Skeletal muscle satellite cell (primary cell): ENCODE measurements around the gene CXXC5.
A peak's percentile ranks its signal among the peaks of the same experiment; 100 is the strongest.

Experiments
- H3K27me3 ChIP-seq: 2 replicates; pipeline ENCODE4 v1.7.0; 2013; ENCODE audit warnings: low read length; ENCODE audit not compliant: control insufficient read depth, insufficient read depth
- H3K36me3 ChIP-seq: 2 replicates; pipeline ENCODE4 v1.7.0; 2013; ENCODE audit warnings: mild to moderate bottlenecking, control low read depth, low read length; ENCODE audit not compliant: insufficient read depth
- H3K4me1 ChIP-seq: 2 replicates; pipeline ENCODE4 v1.7.0; 2013; ENCODE audit warnings: low read length; ENCODE audit not compliant: control insufficient read depth, insufficient read depth
- H3K4me2 ChIP-seq: 2 replicates; pipeline ENCODE4 v1.7.0; 2013; ENCODE audit warnings: mild to moderate bottlenecking, low read length
- H3K4me3 ChIP-seq: 2 replicates; pipeline ENCODE4 v1.7.0; 2013; ENCODE audit warnings: low read length
- H3K9ac ChIP-seq: 2 replicates; pipeline ENCODE4 v1.7.0; 2013; ENCODE audit warnings: mild to moderate bottlenecking, low read depth, low read length, moderate library complexity
- H3K9me3 ChIP-seq: replicated peaks from 2 replicates; pipeline ENCODE4 v1.7.0; 2013; ENCODE audit warnings: mild to moderate bottlenecking, control low read depth, low read length

Gene CXXC5

DNA sequence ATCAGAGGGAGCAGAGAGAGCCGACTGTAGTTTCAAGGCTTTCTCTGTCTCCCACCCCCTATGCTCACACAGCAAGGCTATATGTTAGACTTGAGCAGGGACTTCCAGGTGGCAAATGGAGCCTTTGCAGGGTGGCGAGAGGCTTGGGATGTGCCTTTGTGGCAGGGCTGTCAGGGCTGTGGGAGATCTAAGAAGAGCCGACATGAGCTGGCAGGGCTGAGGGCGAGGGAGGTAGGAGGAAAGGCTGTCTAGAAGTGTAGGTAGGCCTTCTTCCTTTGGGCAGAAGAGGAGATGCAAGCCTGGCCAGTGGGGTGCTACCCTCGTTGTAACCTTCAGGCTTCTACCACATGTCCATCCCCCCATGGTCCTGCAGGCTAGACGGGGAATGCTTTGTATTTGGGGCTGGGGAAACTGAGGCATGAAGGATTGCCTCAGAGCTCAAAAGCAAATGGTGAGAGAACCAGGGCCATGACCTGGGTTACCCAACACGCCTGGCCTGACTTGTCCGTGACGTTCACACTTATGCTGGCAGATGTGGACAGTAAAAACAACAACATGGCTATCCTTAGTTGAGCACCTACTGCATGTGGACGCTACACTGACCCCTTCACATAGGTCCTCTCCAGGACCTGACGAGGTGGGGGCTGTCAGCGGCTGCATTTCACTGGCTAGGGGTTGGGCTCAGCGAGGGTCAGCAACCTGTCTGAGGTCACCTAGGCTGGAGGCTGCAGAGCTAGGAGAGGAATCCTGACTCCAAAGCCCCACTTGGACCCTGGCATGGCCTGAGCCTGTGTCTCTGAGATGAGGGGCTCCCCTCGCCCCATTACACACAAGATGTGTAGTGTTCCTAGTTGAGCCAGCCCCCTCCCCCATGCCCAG, 15.3 kb downstream of the CXXC5 start:
- Histone ChIP-seq H3K9me3 (no peaks in the 10 kb centered on the region), H3K4me1 (peaks cover 99% of the 10 kb centered on the region), H3K4me3 (no peak overlapping the region), H3K27me3 (no peaks in the 10 kb centered on the region), H3K4me2 (no peak overlapping the region), H3K36me3 (peaks cover 19% of the 10 kb centered on the region), H3K9ac (no peak overlapping the region)

GRCh38 chr5:139664086-139664693, 16.0 kb downstream of the CXXC5 start:
- Histone ChIP-seq H3K4me2 (peak overlapping the region; percentile 3), H3K9me3 (no peaks in the 10 kb centered on the region), H3K27me3 (no peaks in the 10 kb centered on the region), H3K36me3 (peaks cover 19% of the 10 kb centered on the region), H3K9ac (no peak overlapping the region), H3K4me3 (no peak overlapping the region), H3K4me1 (peaks cover 99% of the 10 kb centered on the region)

GRCh38 chr5:139664727-139665351, 16.7 kb downstream of the CXXC5 start:
- H3K27me3 ChIP-seq: no peaks in the 10 kb centered on the region
- no peaks in the 10 kb centered on the region for H3K9me3 ChIP-seq
- peaks cover 99% of the 10 kb centered on the region for H3K4me1 ChIP-seq
- no peak overlapping the region for H3K9ac ChIP-seq
- peak overlapping the region; percentile 0 for H3K4me2 ChIP-seq
- no peak overlapping the region for H3K4me3 ChIP-seq
- peaks cover 22% of the 10 kb centered on the region for H3K36me3 ChIP-seq

DNA sequence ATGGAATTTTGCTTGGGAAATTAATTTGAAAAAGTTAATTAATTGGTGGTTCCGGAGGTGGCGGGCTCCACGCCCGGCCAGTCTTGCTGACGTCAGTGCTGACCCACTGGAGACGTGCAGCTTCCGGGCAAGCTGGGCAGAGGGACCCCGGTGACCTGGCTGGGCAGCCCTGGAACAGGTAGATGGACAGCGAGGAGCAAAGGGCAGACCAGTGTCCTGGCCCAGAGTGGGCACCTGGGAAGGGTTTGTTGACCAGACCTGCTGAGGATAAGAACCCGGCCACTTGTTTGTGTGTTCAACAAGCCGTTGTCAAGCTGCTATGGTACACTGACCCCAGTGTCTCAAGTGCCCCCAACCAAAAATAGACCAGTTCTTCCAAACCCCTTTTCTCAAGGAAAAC, 17.5 kb downstream of the CXXC5 start:
- Histone ChIP-seq H3K36me3 (peaks cover 27% of the 10 kb centered on the region), H3K4me1 (peaks cover 99% of the 10 kb centered on the region), H3K4me2 (peak overlapping the region; percentile 89), H3K27me3 (no peaks in the 10 kb centered on the region), H3K9me3 (no peaks in the 10 kb centered on the region), H3K4me3 (no peak overlapping the region), H3K9ac (peak overlapping the region; percentile 14)

DNA sequence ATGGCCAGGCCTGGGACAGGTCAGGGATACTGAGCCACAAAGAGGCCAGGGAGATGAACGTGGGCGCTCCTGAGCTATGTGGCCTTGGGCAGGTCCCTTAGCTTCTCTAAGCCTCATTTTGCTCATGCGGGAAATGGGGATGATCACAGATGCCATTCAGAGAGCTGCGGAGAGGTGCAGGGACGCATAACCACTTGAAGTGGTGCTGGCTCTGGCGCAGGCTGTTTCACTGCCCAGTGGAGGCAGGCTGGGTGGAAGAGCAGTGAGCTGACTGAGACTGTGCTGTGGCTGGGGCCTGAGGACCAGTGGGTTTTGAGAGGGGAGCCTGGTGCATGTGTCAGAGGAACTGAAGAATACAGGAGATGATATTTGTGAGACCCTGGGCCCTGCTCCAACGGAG, 18.4 kb downstream of the CXXC5 start:
- peaks cover 33% of the 10 kb centered on the region for H3K36me3 ChIP-seq
- peak overlapping the region; percentile 14 for H3K9ac ChIP-seq
- no peaks in the 10 kb centered on the region for H3K27me3 ChIP-seq

DNA sequence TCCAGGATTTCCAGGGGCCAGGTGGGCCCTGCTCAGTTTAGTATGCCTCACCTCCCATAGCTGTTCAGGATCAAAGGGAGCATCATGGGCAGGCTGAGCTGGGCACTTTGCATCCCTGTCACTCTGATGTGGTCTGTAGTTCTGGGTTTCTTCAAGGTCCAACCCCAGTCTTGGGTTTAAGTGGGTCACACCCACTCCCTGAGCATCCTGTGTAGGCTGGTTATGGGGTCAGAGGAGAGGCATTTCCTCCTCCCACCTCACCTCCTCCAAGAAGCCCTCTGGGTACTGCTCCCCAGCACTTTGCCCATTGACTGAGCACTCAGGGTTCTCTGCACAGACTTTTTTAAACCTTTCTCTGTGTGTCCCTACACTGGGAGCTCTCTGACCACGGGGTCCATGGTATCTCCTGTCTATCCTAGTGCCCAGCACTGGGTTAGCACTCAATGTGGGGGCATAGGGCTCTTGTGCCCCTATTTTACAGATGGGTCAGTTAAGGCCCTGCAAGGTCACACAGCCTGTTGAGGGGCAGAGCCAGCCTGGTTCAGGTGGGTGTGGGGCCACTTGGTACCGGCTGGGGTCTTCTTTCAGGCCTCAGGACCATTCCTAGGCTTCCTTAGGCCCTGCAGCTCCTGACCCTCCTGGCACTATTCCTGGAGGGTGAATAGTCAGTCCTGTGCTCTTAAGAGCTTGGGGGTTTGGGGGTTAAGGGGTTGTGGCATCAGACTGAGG, 19.0 kb downstream of the CXXC5 start:
- Histone ChIP-seq H3K27me3 (no peaks in the 10 kb centered on the region), H3K9ac (peak overlapping the region; percentile 78), H3K4me1 (peaks cover 99% of the 10 kb centered on the region)

More for the DNA sequence above, 18.4 kb downstream of the CXXC5 start:
- peak overlapping the region; percentile 89 for H3K4me2 ChIP-seq
- H3K4me1 ChIP-seq: peaks cover 100% of the 10 kb centered on the region
- H3K9me3 ChIP-seq: no peaks in the 10 kb centered on the region
- peak overlapping the region; percentile 29 for H3K4me3 ChIP-seq

GRCh38 chr5:139667730-139668063, 19.5 kb downstream of the CXXC5 start:
- Histone ChIP-seq H3K4me3 (peak overlapping the region; percentile 60), H3K4me2 (peak overlapping the region; percentile 89), H3K4me1 (peaks cover 99% of the 10 kb centered on the region), H3K36me3 (peaks cover 28% of the 10 kb centered on the region), H3K9me3 (no peaks in the 10 kb centered on the region), H3K9ac (peak overlapping the region; percentile 78), H3K27me3 (no peaks in the 10 kb centered on the region)

More for the DNA sequence above, 19.0 kb downstream of the CXXC5 start:
- Histone ChIP-seq H3K9me3 (no peaks in the 10 kb centered on the region), H3K4me2 (peak overlapping the region; percentile 89), H3K36me3 (peaks cover 31% of the 10 kb centered on the region), H3K4me3 (peak overlapping the region; percentile 29)

GRCh38 chr5:139668064-139668880, 20.1 kb downstream of the CXXC5 start:
- peak overlapping the region; percentile 78 for H3K9ac ChIP-seq
- no peaks in the 10 kb centered on the region for H3K27me3 ChIP-seq
- peaks cover 27% of the 10 kb centered on the region for H3K36me3 ChIP-seq
- H3K4me2 ChIP-seq: peak overlapping the region; percentile 89
- no peaks in the 10 kb centered on the region for H3K9me3 ChIP-seq
- H3K4me1 ChIP-seq: peaks cover 95% of the 10 kb centered on the region
- peak overlapping the region; percentile 60 for H3K4me3 ChIP-seq

DNA sequence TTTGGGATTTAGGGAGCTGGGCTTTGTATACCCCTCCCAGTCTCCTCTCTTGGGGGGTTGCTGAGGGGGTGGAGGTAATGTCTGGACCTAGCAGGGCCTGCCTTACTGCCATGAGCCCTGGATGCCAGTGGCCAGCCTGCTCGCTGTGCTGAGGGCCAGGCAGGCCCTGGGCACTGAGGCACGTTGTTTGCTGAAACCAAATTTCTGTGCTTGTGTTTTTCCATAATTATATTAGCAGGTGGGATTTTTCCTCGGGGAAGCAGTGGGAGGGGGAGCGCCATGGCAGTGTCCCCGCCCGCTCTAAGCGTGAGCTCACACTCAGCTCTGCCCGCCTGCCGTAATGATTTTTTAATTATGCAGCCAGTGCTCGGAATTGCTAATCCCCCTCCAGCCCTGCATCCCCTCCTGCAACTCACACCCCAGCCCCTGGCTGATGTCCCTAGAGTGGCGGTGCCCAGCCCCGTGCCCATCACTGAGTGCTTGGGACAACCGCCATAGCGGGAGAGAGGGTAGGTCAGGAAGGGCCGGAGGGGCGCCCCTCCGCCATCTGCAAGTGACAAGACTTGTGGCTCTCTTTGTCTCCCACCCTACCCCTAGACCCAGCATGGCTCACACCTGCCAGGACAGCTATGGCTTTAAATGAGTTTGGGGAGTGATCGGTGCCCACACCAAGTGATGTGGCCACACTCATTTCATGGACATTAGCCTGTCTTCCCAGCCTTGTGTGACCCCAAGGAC, 20.9 kb downstream of the CXXC5 start:
- no peaks in the 10 kb centered on the region for H3K9me3 ChIP-seq
- H3K9ac ChIP-seq: peak overlapping the region; percentile 78
- H3K4me3 ChIP-seq: peak overlapping the region; percentile 60
- no peaks in the 10 kb centered on the region for H3K27me3 ChIP-seq
- H3K4me1 ChIP-seq: peaks cover 92% of the 10 kb centered on the region
- H3K36me3 ChIP-seq: peaks cover 23% of the 10 kb centered on the region
- peak overlapping the region; percentile 89 for H3K4me2 ChIP-seq

DNA sequence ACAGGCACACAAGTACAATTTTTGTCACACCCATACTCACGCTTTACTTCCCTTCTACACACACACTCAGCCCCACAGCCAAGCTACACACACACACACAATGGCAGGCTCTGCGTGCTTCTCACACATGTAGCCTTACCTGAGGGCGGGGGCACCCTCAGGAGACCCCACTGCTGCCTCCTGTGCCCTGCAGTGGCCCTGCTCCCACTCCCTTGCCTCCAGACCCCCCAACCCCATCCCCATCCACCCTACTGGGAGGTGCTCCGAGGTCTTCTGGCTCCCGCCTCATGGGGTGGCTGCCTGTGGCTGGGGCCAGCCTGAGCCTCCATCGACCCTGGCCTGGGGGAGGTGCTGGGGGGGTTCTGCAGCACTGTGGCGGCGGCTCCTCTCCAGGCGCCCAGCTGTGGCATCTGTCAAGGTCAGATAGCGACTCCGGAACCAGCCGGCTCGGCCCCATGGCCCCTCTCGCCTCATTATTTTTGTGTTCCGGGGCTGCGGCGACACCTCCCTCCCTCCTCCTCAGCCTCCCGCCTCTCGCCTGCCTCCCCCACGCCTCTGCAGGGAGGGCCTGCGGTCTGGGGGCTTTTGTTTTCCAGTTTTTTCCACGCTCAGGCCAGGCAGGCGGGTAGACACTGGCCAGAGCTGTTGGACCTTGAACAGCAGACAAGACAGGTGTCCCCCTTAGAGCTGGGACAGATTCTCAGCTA, 21.7 kb downstream of the CXXC5 start:
- H3K9ac ChIP-seq: peak overlapping the region; percentile 78
- H3K36me3 ChIP-seq: peaks cover 17% of the 10 kb centered on the region
- no peaks in the 10 kb centered on the region for H3K9me3 ChIP-seq
- H3K4me1 ChIP-seq: peaks cover 89% of the 10 kb centered on the region
- H3K27me3 ChIP-seq: no peaks in the 10 kb centered on the region
- peak overlapping the region; percentile 89 for H3K4me2 ChIP-seq
- H3K4me3 ChIP-seq: no peak overlapping the region
